Activated naive CD4-positive, alpha-beta T cell treated with anti-CD3 and anti-CD28 coated beads for 36 hours (primary cell): ENCODE measurements around the gene TMPRSS13. TPM values are rescaled to one million over a fixed set of nuclear protein-coding genes. Genes with fewer than 3 reads are reported as not detected.

Experiments
- CTCF ChIA-PET: fragments of 350-600 bp; sonication (Branson Sonifier 250); formaldehyde crosslinking; loops from one replicate; lab custom pipeline; 2021; ENCODE audit warnings: antibody characterized with exemption; lab: Charles Lee
- DNase-seq: peaks from one replicate; pipeline ENCODE4 v3.0.0-alpha.2; 2020
- H3K27ac Mint-ChIP-seq: one replicate; pipeline ENCODE4 v1.8.0; 2021; ENCODE audit warnings: mild to moderate bottlenecking, mixed read lengths
- H3K27me3 Mint-ChIP-seq: one replicate; pipeline ENCODE4 v1.8.0; 2021; ENCODE audit warnings: low read depth, mixed read lengths
- H3K36me3 Mint-ChIP-seq: one replicate; pipeline ENCODE4 v1.8.0; 2021; ENCODE audit warnings: low read depth, mixed read lengths
- H3K4me1 Mint-ChIP-seq: one replicate; pipeline ENCODE4 v1.8.0; 2021; ENCODE audit warnings: low read depth, mixed read lengths
- H3K4me3 Mint-ChIP-seq: one replicate; pipeline ENCODE4 v1.8.0; 2021; ENCODE audit warnings: mild to moderate bottlenecking, moderate library complexity, mixed read lengths
- H3K9me3 Mint-ChIP-seq: one replicate; pipeline ENCODE4 v1.8.0; 2021; ENCODE audit warnings: mixed read lengths
- intact Hi-C: fragments of 100-400 bp; cut with micrococcal nuclease; formaldehyde crosslinking; loops from one replicate; pipeline ENCODE4 v1.15.1; 2023
- total RNA-seq, 2 experiments: library from RNA; stranded (reverse); gene quantifications; one replicate each; pipeline ENCODE4 v1.2.3, GENCODE V29; 2021

The TMPRSS13 gene
- total RNA-seq, 2 experiments from 2014 or later: 0.15 to 0.21 TPM

GRCh38 chr11:117878939-117879475 is 50.2 kb downstream of the TMPRSS13 start:
- Mint-ChIP-seq H3K27me3 (peaks cover 40% of the 10 kb centered on the region), H3K9me3 (no peaks in the 10 kb centered on the region)
- CTCF ChIA-PET: no interaction called here

GRCh38 chr11:117878314-117878938 is 50.8 kb downstream of the TMPRSS13 start:
- peaks cover 25% of the 10 kb centered on the region for H3K4me1 Mint-ChIP-seq
- DNase-seq: no peak
- no peaks in the 10 kb centered on the region for H3K9me3 Mint-ChIP-seq
- peaks cover 46% of the 10 kb centered on the region for H3K27me3 Mint-ChIP-seq
- intact Hi-C loops: no loop called here
- H3K27ac Mint-ChIP-seq: no peak overlapping the region
- CTCF ChIA-PET: no interaction called here
- H3K4me3 Mint-ChIP-seq: no peak overlapping the region
- no peaks in the 10 kb centered on the region for H3K36me3 Mint-ChIP-seq

More at GRCh38 chr11:117878939-117879475, 50.2 kb downstream of the TMPRSS13 start:
- Mint-ChIP-seq H3K4me3 (no peak overlapping the region), H3K4me1 (peaks cover 22% of the 10 kb centered on the region), H3K36me3 (no peaks in the 10 kb centered on the region), H3K27ac (no peak overlapping the region)
- DNase-seq: no peak
- intact Hi-C loops: no loop called here

GRCh38 chr11:117877120-117877784 is 52.0 kb downstream of the TMPRSS13 start:
- H3K9me3 Mint-ChIP-seq: no peaks in the 10 kb centered on the region
- intact Hi-C loops: no loop called here
- peaks cover 46% of the 10 kb centered on the region for H3K27me3 Mint-ChIP-seq
- no peak overlapping the region for H3K27ac Mint-ChIP-seq
- DNase-seq: no peak
- no peaks in the 10 kb centered on the region for H3K36me3 Mint-ChIP-seq
- peak overlapping the region; percentile 61 for H3K4me3 Mint-ChIP-seq
- H3K4me1 Mint-ChIP-seq: peaks cover 29% of the 10 kb centered on the region
- CTCF ChIA-PET: interaction anchor here (0.5 to 1.7 kb wide), 2 partner anchors 69 to 210 kb away, joined by 4 to 6 read pairs; no protein-coding TSS in a partner anchor

GRCh38 chr11:117876341-117877119 is 52.7 kb downstream of the TMPRSS13 start, which contains the start of gene FXYD6:
FXYD6 (minus strand) TSS chr11:117876658; CDS start chr11:117842776, 33,882 bp downstream.
- Mint-ChIP-seq H3K9me3 (no peaks in the 10 kb centered on the region), H3K4me3 (peak within 1 kb of the TSS; percentile 72), H3K27ac (no peak within 1 kb of the TSS), H3K27me3 (peaks cover 50% of the 10 kb centered on the region), H3K36me3 (no peaks in the 10 kb centered on the region), H3K4me1 (peaks cover 29% of the 10 kb centered on the region)
- CTCF ChIA-PET: interaction anchor here (1.7 kb wide), 1 partner anchor 69 kb away, joined by 6 read pairs; no protein-coding TSS in a partner anchor
- DNase-seq: no peak
- intact Hi-C loops: no loop called here

GRCh38 chr11:117876059-117876340 is 53.2 kb downstream of the TMPRSS13 start:
- Mint-ChIP-seq H3K4me1 (peaks cover 29% of the 10 kb centered on the region), H3K36me3 (no peaks in the 10 kb centered on the region), H3K27me3 (peaks cover 50% of the 10 kb centered on the region), H3K9me3 (no peaks in the 10 kb centered on the region), H3K27ac (no peak overlapping the region), H3K4me3 (peak overlapping the region; percentile 72)
- intact Hi-C loops: no loop called here
- DNase-seq: no peak
- CTCF ChIA-PET: no interaction called here

GRCh38 chr11:117875382-117876058 is 53.7 kb downstream of the TMPRSS13 start:
- Mint-ChIP-seq H3K4me1 (peaks cover 29% of the 10 kb centered on the region), H3K36me3 (no peaks in the 10 kb centered on the region), H3K27ac (no peak overlapping the region), H3K27me3 (peaks cover 50% of the 10 kb centered on the region), H3K4me3 (peak overlapping the region; percentile 72), H3K9me3 (no peaks in the 10 kb centered on the region)
- DNase-seq: peak; percentile 43
- CTCF ChIA-PET: no interaction called here
- intact Hi-C loops: no loop called here

GRCh38 chr11:117874910-117875381 is 54.3 kb downstream of the TMPRSS13 start:
- no peaks in the 10 kb centered on the region for H3K9me3 Mint-ChIP-seq
- CTCF ChIA-PET: no interaction called here

GRCh38 chr11:117874253-117874909 is 54.8 kb downstream of the TMPRSS13 start:
- peaks cover 29% of the 10 kb centered on the region for H3K4me1 Mint-ChIP-seq
- H3K36me3 Mint-ChIP-seq: no peaks in the 10 kb centered on the region
- intact Hi-C loops: no loop called here
- H3K4me3 Mint-ChIP-seq: no peak overlapping the region
- no peaks in the 10 kb centered on the region for H3K9me3 Mint-ChIP-seq
- no peak overlapping the region for H3K27ac Mint-ChIP-seq
- CTCF ChIA-PET: no interaction called here
- DNase-seq: no peak
- H3K27me3 Mint-ChIP-seq: peaks cover 48% of the 10 kb centered on the region

More at GRCh38 chr11:117874910-117875381, 54.3 kb downstream of the TMPRSS13 start:
- H3K27ac Mint-ChIP-seq: no peak overlapping the region
- peaks cover 29% of the 10 kb centered on the region for H3K4me1 Mint-ChIP-seq
- peaks cover 48% of the 10 kb centered on the region for H3K27me3 Mint-ChIP-seq
- DNase-seq: no peak
- H3K4me3 Mint-ChIP-seq: peak overlapping the region; percentile 1
- no peaks in the 10 kb centered on the region for H3K36me3 Mint-ChIP-seq
- intact Hi-C loops: no loop called here

GRCh38 chr11:117873828-117874125 is 55.4 kb downstream of the TMPRSS13 start:
- Mint-ChIP-seq H3K9me3 (no peaks in the 10 kb centered on the region), H3K27me3 (peaks cover 47% of the 10 kb centered on the region), H3K36me3 (no peaks in the 10 kb centered on the region), H3K27ac (no peak overlapping the region), H3K4me1 (peaks cover 29% of the 10 kb centered on the region), H3K4me3 (no peak overlapping the region)
- DNase-seq: no peak
- intact Hi-C loops: no loop called here
- CTCF ChIA-PET: no interaction called here

GRCh38 chr11:117872975-117873827 is 56.0 kb downstream of the TMPRSS13 start:
- no peak for DNase-seq
- Mint-ChIP-seq H3K4me1 (peaks cover 29% of the 10 kb centered on the region), H3K36me3 (no peaks in the 10 kb centered on the region), H3K27me3 (peaks cover 43% of the 10 kb centered on the region), H3K27ac (no peak overlapping the region), H3K4me3 (no peak overlapping the region), H3K9me3 (no peaks in the 10 kb centered on the region)
- intact Hi-C loops: no loop called here
- CTCF ChIA-PET: no interaction called here

GRCh38 chr11:117872420-117872961 is 56.7 kb downstream of the TMPRSS13 start:
- intact Hi-C loops: no loop called here
- peaks cover 29% of the 10 kb centered on the region for H3K4me1 Mint-ChIP-seq
- H3K27ac Mint-ChIP-seq: no peak overlapping the region
- no peak for DNase-seq
- no peaks in the 10 kb centered on the region for H3K36me3 Mint-ChIP-seq
- CTCF ChIA-PET: no interaction called here
- no peaks in the 10 kb centered on the region for H3K9me3 Mint-ChIP-seq
- H3K4me3 Mint-ChIP-seq: no peak overlapping the region
- H3K27me3 Mint-ChIP-seq: peaks cover 38% of the 10 kb centered on the region
